Measurements from ENCODE around the gene SBF2. TPM values are rescaled to one million over a fixed set of nuclear protein-coding genes. Genes with fewer than 3 reads are reported as not detected.

Gene SBF2
- total and polyA plus RNA-seq, 9 of the 15 experiments (the other 6 are each of a cell fraction or from before 2014, with no cell fraction given): 0.80 to 9.5 (median 5.0) TPM

DNA sequence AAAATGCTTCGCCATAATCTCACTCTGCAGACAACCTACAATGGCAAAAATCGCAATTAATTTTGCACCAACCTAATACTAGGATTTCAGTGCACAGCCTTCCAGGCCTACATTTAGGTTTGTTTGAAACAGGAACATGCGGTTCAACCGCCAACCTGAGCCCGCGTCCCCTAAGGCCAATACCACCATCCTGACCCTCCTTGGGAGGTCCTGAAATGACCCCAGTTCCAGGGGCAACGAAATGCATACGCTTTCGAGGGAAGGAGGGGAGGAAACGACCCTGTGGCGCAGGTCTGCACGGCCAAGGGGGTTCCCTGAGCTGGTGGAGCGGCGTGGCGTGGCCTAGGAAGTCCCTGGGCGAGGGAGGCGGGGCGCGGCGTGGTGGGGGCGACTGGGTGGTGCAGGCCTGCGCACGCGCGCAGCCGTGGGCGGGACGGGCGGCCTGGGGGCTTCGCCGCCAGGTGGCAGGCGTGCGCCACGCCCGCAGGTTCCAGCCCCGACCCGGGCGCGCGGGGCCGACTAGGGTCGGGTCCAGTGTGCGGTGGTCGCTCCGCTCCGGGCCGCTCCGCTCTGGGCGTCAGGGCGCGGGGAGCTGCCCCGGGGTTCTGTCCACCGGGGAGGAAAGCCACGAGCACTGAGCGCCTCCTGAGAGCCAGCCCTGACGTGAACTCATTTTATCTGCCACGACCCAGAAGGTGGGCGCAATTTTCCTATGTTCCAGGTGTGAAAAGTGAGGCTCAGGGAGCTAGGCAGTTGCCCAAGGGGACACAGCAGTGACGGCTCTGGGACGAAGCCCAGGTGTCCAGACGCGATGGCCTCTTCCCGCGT is 536.0 kb downstream of the SBF2 start (continued):
- TF ChIP-seq, protein P1, sequence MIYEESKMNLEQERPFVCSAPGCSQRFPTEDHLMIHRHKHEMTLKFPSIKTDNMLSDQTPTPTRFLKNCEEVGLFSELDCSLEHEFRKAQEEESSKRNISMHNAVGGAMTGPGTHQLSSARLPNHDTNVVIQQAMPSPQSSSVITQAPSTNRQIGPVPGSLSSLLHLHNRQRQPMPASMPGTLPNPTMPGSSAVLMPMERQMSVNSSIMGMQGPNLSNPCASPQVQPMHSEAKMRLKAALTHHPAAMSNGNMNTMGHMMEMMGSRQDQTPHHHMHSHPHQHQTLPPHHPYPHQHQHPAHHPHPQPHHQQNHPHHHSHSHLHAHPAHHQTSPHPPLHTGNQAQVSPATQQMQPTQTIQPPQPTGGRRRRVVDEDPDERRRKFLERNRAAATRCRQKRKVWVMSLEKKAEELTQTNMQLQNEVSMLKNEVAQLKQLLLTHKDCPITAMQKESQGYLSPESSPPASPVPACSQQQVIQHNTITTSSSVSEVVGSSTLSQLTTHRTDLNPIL (CRISPR knock-in tag; IDR thresholded peaks at IDR 0.05): no peak
- no peak for TF ChIP-seq HDAC6 (IDR thresholded peaks at IDR 0.05; ENCODE audit: low read depth, low read length)
- no peak for TF ChIP-seq SMAD3 (CRISPR knock-in tag; conservative IDR thresholded peaks at IDR 0.05)
- no peak for TF ChIP-seq BRD4 (IDR thresholded peaks at IDR 0.05)
- TF ChIP-seq, protein P2, sequence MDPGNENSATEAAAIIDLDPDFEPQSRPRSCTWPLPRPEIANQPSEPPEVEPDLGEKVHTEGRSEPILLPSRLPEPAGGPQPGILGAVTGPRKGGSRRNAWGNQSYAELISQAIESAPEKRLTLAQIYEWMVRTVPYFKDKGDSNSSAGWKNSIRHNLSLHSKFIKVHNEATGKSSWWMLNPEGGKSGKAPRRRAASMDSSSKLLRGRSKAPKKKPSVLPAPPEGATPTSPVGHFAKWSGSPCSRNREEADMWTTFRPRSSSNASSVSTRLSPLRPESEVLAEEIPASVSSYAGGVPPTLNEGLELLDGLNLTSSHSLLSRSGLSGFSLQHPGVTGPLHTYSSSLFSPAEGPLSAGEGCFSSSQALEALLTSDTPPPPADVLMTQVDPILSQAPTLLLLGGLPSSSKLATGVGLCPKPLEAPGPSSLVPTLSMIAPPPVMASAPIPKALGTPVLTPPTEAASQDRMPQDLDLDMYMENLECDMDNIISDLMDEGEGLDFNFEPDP (CRISPR knock-in tag; IDR thresholded peaks at IDR 0.05): no peak
- no peak for TF ChIP-seq RBM34 (IDR thresholded peaks at IDR 0.05; ENCODE audit: borderline replicate concordance, insufficient read depth, low read length)
- TF ChIP-seq ZNF3 (CRISPR knock-in tag; IDR thresholded peaks at IDR 0.05): no peak
- TF ChIP-seq NR4A1 (CRISPR knock-in tag; IDR thresholded peaks at IDR 0.05): 0 out of 2 replicates have a peak, but pooled peaks have one; percentile 70
- TF ChIP-seq NR4A1 (tag; IDR thresholded peaks at IDR 0.05): peak; percentile 20
- no peak for TF ChIP-seq FOXJ3 (CRISPR knock-in tag; IDR thresholded peaks at IDR 0.05)
- no peak for TF ChIP-seq HDAC2 (IDR thresholded peaks at IDR 0.05)
- no peak for TF ChIP-seq MTA2 (IDR thresholded peaks at IDR 0.05; ENCODE audit: low read depth)
- no peak for TF ChIP-seq POLR2AphosphoS5 (IDR thresholded peaks at IDR 0.05; ENCODE audit: control insufficient read depth, insufficient read depth, low read depth, low read length)
- TF ChIP-seq MXI1 (IDR thresholded peaks at IDR 0.05; ENCODE audit: low read depth, low read length): peak; percentile 27; the same call in 1 of the 2 replicates
- no peak for TF ChIP-seq STAT5A (IDR thresholded peaks at IDR 0.05; ENCODE audit: borderline replicate concordance, low read length)
- peak; percentile 27; the same call in 1 of the 2 replicates for TF ChIP-seq TARDBP (IDR thresholded peaks at IDR 0.05)
- TF ChIP-seq ZNF696 (CRISPR knock-in tag; conservative IDR thresholded peaks at IDR 0.05): no peak
- TF ChIP-seq ASH1L (IDR thresholded peaks at IDR 0.05; ENCODE audit: borderline replicate concordance, low read depth, partially characterized antibody): no peak
- TF ChIP-seq LEF1 (IDR thresholded peaks at IDR 0.05): no peak
- TF ChIP-seq POLR2A (conservative IDR thresholded peaks at IDR 0.05): peak; percentile 57
- TF ChIP-seq EZH2 (IDR thresholded peaks at IDR 0.05; ENCODE audit: borderline replicate concordance, low read depth, low read length): no peak
- TF ChIP-seq IRF2 (CRISPR knock-in tag; IDR thresholded peaks at IDR 0.05): no peak
- TF ChIP-seq, protein P3, sequence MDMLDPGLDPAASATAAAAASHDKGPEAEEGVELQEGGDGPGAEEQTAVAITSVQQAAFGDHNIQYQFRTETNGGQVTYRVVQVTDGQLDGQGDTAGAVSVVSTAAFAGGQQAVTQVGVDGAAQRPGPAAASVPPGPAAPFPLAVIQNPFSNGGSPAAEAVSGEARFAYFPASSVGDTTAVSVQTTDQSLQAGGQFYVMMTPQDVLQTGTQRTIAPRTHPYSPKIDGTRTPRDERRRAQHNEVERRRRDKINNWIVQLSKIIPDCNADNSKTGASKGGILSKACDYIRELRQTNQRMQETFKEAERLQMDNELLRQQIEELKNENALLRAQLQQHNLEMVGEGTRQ (CRISPR knock-in tag; IDR thresholded peaks at IDR 0.05): no peak
- TF ChIP-seq, protein P4, sequence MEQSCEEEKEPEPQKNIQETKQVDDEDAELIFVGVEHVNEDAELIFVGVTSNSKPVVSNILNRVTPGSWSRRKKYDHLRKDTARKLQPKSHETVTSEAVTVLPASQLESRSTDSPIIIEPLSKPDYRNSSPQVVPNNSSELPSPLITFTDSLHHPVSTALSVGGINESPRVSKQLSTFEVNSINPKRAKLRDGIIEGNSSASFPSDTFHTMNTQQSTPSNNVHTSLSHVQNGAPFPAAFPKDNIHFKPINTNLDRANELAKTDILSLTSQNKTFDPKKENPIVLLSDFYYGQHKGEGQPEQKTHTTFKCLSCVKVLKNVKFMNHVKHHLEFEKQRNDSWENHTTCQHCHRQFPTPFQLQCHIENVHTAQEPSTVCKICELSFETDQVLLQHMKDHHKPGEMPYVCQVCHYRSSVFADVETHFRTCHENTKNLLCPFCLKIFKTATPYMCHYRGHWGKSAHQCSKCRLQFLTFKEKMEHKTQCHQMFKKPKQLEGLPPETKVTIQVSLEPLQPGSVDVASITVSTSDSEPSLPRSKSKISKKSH (CRISPR knock-in tag; IDR thresholded peaks at IDR 0.05): no peak
